NCI-H226 (cell line): Measurements from ENCODE around the gene EEF1B2.
"Not testable (repeated sequence)": the region's sequence is repeated elsewhere in the genome, so short reads cannot be mapped to it uniquely, and the experiment has no call there.

Source experiments
- DNase-seq: peaks from one replicate; pipeline ENCODE4 v3.0.0-alpha.2; 2015

EEF1B2 gene

GRCh38 chr2:206168230-206168629 lies 8.5 kb downstream of the EEF1B2 start:
- DNase-seq, result not testable (repeated sequence)

- DNase-seq, result not testable (repeated sequence)
Observed at GRCh38 chr2:206171624-206172397, 12.1 kb downstream of the EEF1B2 start.

GRCh38 chr2:206173147-206173546 lies 13.5 kb downstream of the EEF1B2 start:
- DNase-seq, result no peak

GRCh38 chr2:206176121-206176520 lies 16.4 kb downstream of the EEF1B2 start:
- DNase-seq, result no peak

GRCh38 chr2:206176901-206177300 lies 17.2 kb downstream of the EEF1B2 start:
- DNase-seq, result no peak

- DNase-seq, result not testable (repeated sequence)
Observed at GRCh38 chr2:206181526-206181925, 21.8 kb downstream of the EEF1B2 start.

GRCh38 chr2:206189691-206190090 lies 30.0 kb downstream of the EEF1B2 start:
- no peak for DNase-seq

GRCh38 chr2:206190111-206190510 lies 30.4 kb downstream of the EEF1B2 start:
- DNase-seq, result no peak

GRCh38 chr2:206190689-206191088 lies 31.0 kb downstream of the EEF1B2 start:
- DNase-seq, result no peak

- DNase-seq, result no peak
Observed at GRCh38 chr2:206192157-206192556, 32.5 kb downstream of the EEF1B2 start.

GRCh38 chr2:206193671-206194357 lies 34.1 kb downstream of the EEF1B2 start:
- DNase-seq, result no peak

GRCh38 chr2:206198677-206199076 lies 39.0 kb downstream of the EEF1B2 start:
- peak; percentile 8 for DNase-seq

GRCh38 chr2:206201075-206201848 lies 41.6 kb downstream of the EEF1B2 start:
- DNase-seq, result no peak

GRCh38 chr2:206202446-206202845 lies 42.8 kb downstream of the EEF1B2 start:
- DNase-seq, result no peak

- no peak for DNase-seq
Observed at GRCh38 chr2:206203331-206203730, 43.6 kb downstream of the EEF1B2 start.

GRCh38 chr2:206204710-206205109 lies 45.0 kb downstream of the EEF1B2 start:
- no peak for DNase-seq

GRCh38 chr2:206207316-206207715 lies 47.6 kb downstream of the EEF1B2 start:
- DNase-seq, result not testable (repeated sequence)

GRCh38 chr2:206208900-206209299 lies 49.2 kb downstream of the EEF1B2 start:
- no peak for DNase-seq

- peak; percentile 52 for DNase-seq
Observed at GRCh38 chr2:206211657-206212255, 52.1 kb downstream of the EEF1B2 start.
